ENCODE results near the gene DUSP9. TPM values are rescaled to one million over a fixed set of nuclear protein-coding genes. Genes with fewer than 3 reads are reported as not detected.

DUSP9 gene
- total RNA-seq, 1 experiment from 2014 or later = 2.4 TPM

GRCh38 chrX:153648358-153649177 is 1.6 kb downstream of the DUSP9 start:
- Histone ChIP-seq H3K23ac (ENCODE audit: insufficient read length, low read depth, low read length) (no peak overlapping the region), H3K4me1 (ENCODE audit: insufficient read depth, low read length) (no peaks in the 10 kb centered on the region; the same call in 1 of the 2 replicates), H4K20me1 (ENCODE audit: control insufficient read depth, insufficient read depth, insufficient read length) (peaks cover 2% of the 10 kb centered on the region), H3K4ac (ENCODE audit: low read depth, low read length) (no peak overlapping the region), H3K4me2 (ENCODE audit: insufficient read depth, insufficient read length, low read length) (no peak overlapping the region), H2BK120ac (ENCODE audit: low read depth, low read length, poor library complexity, severe bottlenecking) (no peak overlapping the region), H3T11ph (ENCODE audit: low read length) (no peak overlapping the region), H3K18ac (ENCODE audit: insufficient read length, low read depth, low read length) (no peak overlapping the region), H2BK12ac (ENCODE audit: insufficient read length, low read depth, low read length) (no peak overlapping the region), H3K27me3 (ENCODE audit: insufficient read depth, low read length) (peaks cover 43% of the 10 kb centered on the region), H3K79me1 (ENCODE audit: insufficient read depth, low read depth, low read length, poor library complexity, severe bottlenecking) (no peaks in the 10 kb centered on the region), H2AFZ (ENCODE audit: low read length) (no peak overlapping the region), H2BK15ac (ENCODE audit: low read depth, low read length) (no peak overlapping the region), H3K56ac (ENCODE audit: insufficient read length, low read depth, low read length) (no peak overlapping the region), H4K8ac (replicated peaks; ENCODE audit: insufficient read length, low read depth, low read length) (no peak overlapping the region), H2BK5ac (ENCODE audit: insufficient read length, low read length) (no peak overlapping the region), H3K14ac (ENCODE audit: insufficient read depth, low read length) (no peak overlapping the region), H2BK20ac (ENCODE audit: low read depth, low read length, poor library complexity, severe bottlenecking) (no peak overlapping the region), H2AK5ac (ENCODE audit: insufficient read length, low read length) (no peak overlapping the region), H3K9ac (ENCODE audit: extremely low read depth, insufficient read length, low read length) (no peak overlapping the region), H3K79me2 (ENCODE audit: insufficient read depth, low read length) (no peaks in the 10 kb centered on the region), H3K27ac (ENCODE audit: insufficient read length, low read depth, low read length) (no peak overlapping the region), H4K5ac (ENCODE audit: insufficient read length, low read depth, low read length) (no peak overlapping the region), H4K91ac (ENCODE audit: insufficient read length, low read depth, low read length) (no peak overlapping the region), H3K9me3 (ENCODE audit: control insufficient read depth, low read depth, low read length) (peaks cover 27% of the 10 kb centered on the region), H3K23me2 (ENCODE audit: insufficient read length, low read depth, low read length, poor library complexity, severe bottlenecking) (peaks cover 8% of the 10 kb centered on the region)
- no CpG with 5 or more reads among the region's 17 CpGs for WGBS (ENCODE audit: extremely low coverage, insufficient read length, low lambda C conversion rate)
- Mint-ChIP-seq H3K4me3 (no peak overlapping the region), H3K36me3 (ENCODE audit: insufficient read depth in 1 of 3, low read depth in 3 of 3) (no peaks in the 10 kb centered on the region), H3K4me1 (peaks cover 2 to 3% of the 10 kb centered on the region in 2 experiments; a peak in 2 of 4 replicates), H3K27ac (no peak overlapping the region), H3K9me3 (peaks cover 53 to 65% of the 10 kb centered on the region in 2 experiments), H3K27me3 (ENCODE audit: low read depth) (peaks cover 53% of the 10 kb centered on the region)
- no peak for TF ChIP-seq CTCF (conservative IDR thresholded peaks at IDR 0.05)
- peak; percentile 17 for DNase-seq
